CD14-positive monocyte (primary cell): Measurements from ENCODE around the gene TMED1. TPM values are rescaled to one million over a fixed set of nuclear protein-coding genes. Genes with fewer than 3 reads are reported as not detected.

Source experiments
- DNase-seq, 3 donors: peaks; one replicate each; pipeline ENCODE4 v3.0.0-alpha.2; 2011 to 2022
- H2AFZ ChIP-seq: 2 replicates; pipeline ENCODE4 v1.6.0; 2012; ENCODE audit warnings: mild to moderate bottlenecking, low read depth, low read length, inconsistent platforms; ENCODE audit not compliant: insufficient read depth, poor library complexity, severe bottlenecking
- H3K27ac ChIP-seq, 2 donors: 1 replicate in 1 of 2; 2 replicates in 1 of 2; pipeline ENCODE4 v1.5.1; 2012 to 2013; ENCODE audit warnings: low read length in 2 of 2, control low read depth in 1 of 2, inconsistent platforms in 1 of 2, low read depth in 1 of 2, mild to moderate bottlenecking in 1 of 2
- H3K27me3 ChIP-seq, 2 donors: one replicate each; pipeline versions ENCODE4 v1.6.0 to v1.6.1; 2011 to 2013; ENCODE audit warnings: low read length in 2 of 2; ENCODE audit not compliant: control insufficient read depth in 2 of 2, insufficient read depth in 2 of 2
- H3K36me3 ChIP-seq, 2 donors: replicated peaks in 1 of 2; 1 replicate in 1 of 2; 2 replicates in 1 of 2; pipeline versions ENCODE4 v1.5.1 to v1.6.1; 2012 to 2013; ENCODE audit warnings: low read length in 2 of 2, control low read depth in 1 of 2, inconsistent platforms in 1 of 2, mild to moderate bottlenecking in 1 of 2; ENCODE audit not compliant: insufficient read depth in 2 of 2, control insufficient read depth in 1 of 2
- H3K4me1 ChIP-seq, 2 donors: 1 replicate in 1 of 2; 2 replicates in 1 of 2; pipeline versions ENCODE4 v1.5.1 to v1.6.1; 2012 to 2013; ENCODE audit warnings: low read length in 2 of 2, control low read depth in 1 of 2, inconsistent platforms in 1 of 2, mild to moderate bottlenecking in 1 of 2, moderate library complexity in 1 of 2; ENCODE audit not compliant: insufficient read depth in 2 of 2, control insufficient read depth in 1 of 2
- H3K4me2 ChIP-seq: replicated peaks from 2 replicates; pipeline ENCODE3; 2012; ENCODE audit warnings: low read length, moderate library complexity, mild to moderate bottlenecking; ENCODE audit not compliant: poor library complexity, severe bottlenecking; ENCODE audit errors: extremely low read depth
- H3K4me3 ChIP-seq, 3 experiments: fragments of 200-600 bp in 1 of 3; sonication (generic) in 1 of 3; replicated peaks in 1 of 3; 1 replicate in 2 of 3; 2 replicates in 1 of 3; pipeline ENCODE4 v1.5.1; 2011 to 2013; ENCODE audit warnings: low read length in 3 of 3, mild to moderate bottlenecking in 3 of 3, control low read depth in 2 of 3, low read depth in 2 of 3, inconsistent platforms in 1 of 3, moderate library complexity in 1 of 3
- H3K79me2 ChIP-seq: 2 replicates; pipeline ENCODE4 v1.6.0; 2012; ENCODE audit warnings: mild to moderate bottlenecking, control low read depth, inconsistent platforms, low read length, moderate library complexity; ENCODE audit not compliant: insufficient read depth
- H3K9ac ChIP-seq: 2 replicates; pipeline ENCODE4 v1.6.0; 2017; ENCODE audit warnings: low read length, mild to moderate bottlenecking; ENCODE audit not compliant: insufficient read depth, poor library complexity, severe bottlenecking
- H3K9me3 ChIP-seq, 2 donors: replicated peaks in 1 of 2; 1 replicate in 1 of 2; 2 replicates in 1 of 2; pipeline versions ENCODE4 v1.5.1 to v1.6.1; 2012 to 2013; ENCODE audit warnings: low read length in 2 of 2, control low read depth in 1 of 2; ENCODE audit not compliant: control insufficient read depth in 1 of 2, insufficient read depth in 1 of 2
- H4K20me1 ChIP-seq: 2 replicates; pipeline ENCODE4 v1.6.0; 2012; ENCODE audit warnings: mild to moderate bottlenecking, low read length, control low read depth, moderate library complexity; ENCODE audit not compliant: insufficient read depth
- H3K27ac Mint-ChIP-seq, 7 donors: one replicate each; pipeline ENCODE4 v1.8.0; 2020; ENCODE audit warnings: mild to moderate bottlenecking in 7 of 7, mixed read lengths in 7 of 7, moderate library complexity in 6 of 7, inconsistent platforms in 2 of 7
- H3K27me3 Mint-ChIP-seq, 3 donors: one replicate each; pipeline ENCODE4 v1.8.0; 2021 to 2022; ENCODE audit warnings: low read depth in 3 of 3, mild to moderate bottlenecking in 3 of 3, mixed read lengths in 3 of 3, moderate library complexity in 3 of 3, inconsistent platforms in 1 of 3
- H3K36me3 Mint-ChIP-seq, 2 donors: one replicate each; pipeline ENCODE4 v1.8.0; 2020; ENCODE audit warnings: mixed read lengths in 2 of 2, inconsistent platforms in 1 of 2, mild to moderate bottlenecking in 1 of 2
- H3K4me1 Mint-ChIP-seq: one replicate; pipeline ENCODE4 v1.8.0; 2020; ENCODE audit warnings: mild to moderate bottlenecking, mixed read lengths
- H3K4me3 Mint-ChIP-seq, 2 donors: one replicate each; pipeline ENCODE4 v1.8.0; 2020; ENCODE audit warnings: mild to moderate bottlenecking in 2 of 2, mixed read lengths in 2 of 2, moderate library complexity in 1 of 2
- H3K9me3 Mint-ChIP-seq, 7 donors: one replicate each; pipeline ENCODE4 v1.8.0; 2020 to 2022; ENCODE audit warnings: mixed read lengths in 7 of 7, mild to moderate bottlenecking in 6 of 7, moderate library complexity in 6 of 7, inconsistent platforms in 2 of 7
- CTCF ChIP-seq: fragments of 200-600 bp; IDR thresholded peaks from one replicate; pipeline ENCODE4 v1.8.0; 2022; ENCODE audit warnings: antibody characterized with exemption, mild to moderate bottlenecking
- WGBS: methylation state at CpG from one replicate; pipeline ENCODE4 v1.1.5; 2013; ENCODE audit warnings: missing lambda C conversion rate; ENCODE audit not compliant: insufficient coverage; 5-methylcytosine and 5-hydroxymethylcytosine counted together
- intact Hi-C, 2 donors: fragments of 100-400 bp; cut with micrococcal nuclease; formaldehyde crosslinking; loops; one replicate each; pipeline versions ENCODE4 v1.15.0 to v1.15.1; 2023
- polyA plus RNA-seq, 3 donors: library from polyadenylated mRNA; depleted of rRNA in 1 of 3; unstranded in 2 of 3; stranded (reverse) in 1 of 3; fragments of 300-500 nt in 2 of 3; fragments of >200 nt in 1 of 3; fragmentation: Illumina TruSeq in 2 of 3; gene quantifications; 1 replicate in 2 of 3; 2 replicates in 1 of 3; pipeline ENCODE4 v1.2.3, GENCODE V29; 2012 to 2021

The TMED1 gene
- polyA plus RNA-seq, 3 donors, result 23.2 to 56.7 (median 51.3) TPM

DNA sequence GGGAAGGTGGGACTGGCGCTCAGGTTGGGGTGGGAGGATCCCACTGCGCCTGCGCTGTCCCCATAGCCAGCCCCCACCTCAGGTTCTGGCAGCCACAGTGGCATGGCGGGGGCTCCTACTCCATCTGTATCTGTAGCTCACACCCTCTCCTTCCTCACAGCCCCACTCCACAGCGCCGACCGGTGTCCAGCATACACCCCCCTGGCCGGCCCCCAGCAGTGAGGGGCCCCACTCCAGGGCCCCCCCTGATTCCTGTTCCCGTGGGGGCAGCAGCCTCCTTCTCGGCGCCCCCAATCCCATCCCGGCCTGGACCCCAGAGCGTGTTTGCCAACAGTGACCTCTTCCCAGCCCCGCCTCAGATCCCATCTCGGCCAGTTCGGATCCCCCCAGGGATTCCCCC lies 6.0 kb downstream of the TMED1 start:
- Histone ChIP-seq H3K9me3 (no peaks in the 10 kb centered on the region), H3K4me3 (no peak overlapping the region), H3K36me3 (peaks cover 75 to 92% of the 10 kb centered on the region in 2 donors), H3K4me2 (no peak overlapping the region), H2AFZ (no peak overlapping the region), H4K20me1 (peaks cover 32% of the 10 kb centered on the region), H3K27me3 (no peaks in the 10 kb centered on the region), H3K4me1 (peaks cover 0 to 1% of the 10 kb centered on the region in 2 donors), H3K79me2 (no peaks in the 10 kb centered on the region), H3K27ac (peak overlapping the region in 1 of 2 donors; percentile 48), H3K9ac (no peak overlapping the region)
- H3K27me3 Mint-ChIP-seq, result peaks cover 0 to 2% (median 0%) of the 10 kb centered on the region in 3 donors
- intact Hi-C loops, result no loop called here
- H3K9me3 Mint-ChIP-seq, result no peaks in the 10 kb centered on the region
- no peak for TF ChIP-seq CTCF
- H3K4me1 Mint-ChIP-seq, result peaks cover 3% of the 10 kb centered on the region
- peak overlapping the region in 3 of 7 donors; percentile 36 to 65 (median 58) for H3K27ac Mint-ChIP-seq
- peaks cover 54 to 83% of the 10 kb centered on the region in 2 donors for H3K36me3 Mint-ChIP-seq
- WGBS, result 97% methylated on average over 15 of the region's 16 CpGs
- DNase-seq, result no peak
- H3K4me3 Mint-ChIP-seq, result no peak overlapping the region

- H3K36me3 ChIP-seq, result peaks cover 83 to 95% of the 10 kb centered on the region in 2 donors
- Mint-ChIP-seq H3K27ac (peak overlapping the region in 2 of 7 donors; percentile 19 to 42), H3K4me3 (no peak overlapping the region), H3K27me3 (peaks cover 0 to 2% (median 0%) of the 10 kb centered on the region in 3 donors), H3K4me1 (peaks cover 3% of the 10 kb centered on the region), H3K36me3 (peaks cover 62 to 90% of the 10 kb centered on the region in 2 donors), H3K9me3 (no peaks in the 10 kb centered on the region)
- H3K9ac ChIP-seq, result no peak overlapping the region
- WGBS, result 95% methylated on average over 26 of the region's 26 CpGs
- no peak for DNase-seq
- intact Hi-C loops, result no loop called here
- no peak for TF ChIP-seq CTCF
- H3K27ac ChIP-seq, result peak overlapping the region in 1 of 2 donors; percentile 14
- no peaks in the 10 kb centered on the region for H3K27me3 ChIP-seq
- H4K20me1 ChIP-seq, result peaks cover 28% of the 10 kb centered on the region
- no peak overlapping the region for H3K4me3 ChIP-seq
- H2AFZ ChIP-seq, result no peak overlapping the region
- no peak overlapping the region for H3K4me2 ChIP-seq
- no peaks in the 10 kb centered on the region for H3K79me2 ChIP-seq
- no peaks in the 10 kb centered on the region for H3K9me3 ChIP-seq
- no peaks in the 10 kb centered on the region for H3K4me1 ChIP-seq
Observed at GRCh38 chr19:10828981-10829821, 6.8 kb downstream of the TMED1 start.
